Activated T-cell treated with anti-CD3 and anti-CD28 coated beads, Interleukin-2, amount 50 U/mL, for 24 hours (primary cell): Measurements from ENCODE around the gene NONO.
A peak's percentile ranks its signal among the peaks of the same experiment; 100 is the strongest.

Experiments
- DNase-seq: peaks from one replicate; pipeline ENCODE4 v3.0.0-alpha.2; 2020
- H3K27ac Mint-ChIP-seq: 2 replicates; pipeline ENCODE4 v1.8.0; 2020; ENCODE audit warnings: mild to moderate bottlenecking, mixed read lengths
- H3K27me3 Mint-ChIP-seq: 2 replicates; pipeline ENCODE4 v1.8.0; 2020; ENCODE audit warnings: mixed read lengths
- H3K36me3 Mint-ChIP-seq: 2 replicates; pipeline ENCODE4 v1.8.0; 2020; ENCODE audit warnings: low read depth, mixed read lengths
- H3K4me1 Mint-ChIP-seq: 2 replicates; pipeline ENCODE4 v1.8.0; 2020; ENCODE audit warnings: low read depth, mixed read lengths
- H3K4me3 Mint-ChIP-seq: 2 replicates; pipeline ENCODE4 v1.8.0; 2020; ENCODE audit warnings: mild to moderate bottlenecking, moderate library complexity, mixed read lengths
- H3K9me3 Mint-ChIP-seq: 2 replicates; pipeline ENCODE4 v1.8.0; 2020; ENCODE audit warnings: mixed read lengths

The NONO gene, protein sequence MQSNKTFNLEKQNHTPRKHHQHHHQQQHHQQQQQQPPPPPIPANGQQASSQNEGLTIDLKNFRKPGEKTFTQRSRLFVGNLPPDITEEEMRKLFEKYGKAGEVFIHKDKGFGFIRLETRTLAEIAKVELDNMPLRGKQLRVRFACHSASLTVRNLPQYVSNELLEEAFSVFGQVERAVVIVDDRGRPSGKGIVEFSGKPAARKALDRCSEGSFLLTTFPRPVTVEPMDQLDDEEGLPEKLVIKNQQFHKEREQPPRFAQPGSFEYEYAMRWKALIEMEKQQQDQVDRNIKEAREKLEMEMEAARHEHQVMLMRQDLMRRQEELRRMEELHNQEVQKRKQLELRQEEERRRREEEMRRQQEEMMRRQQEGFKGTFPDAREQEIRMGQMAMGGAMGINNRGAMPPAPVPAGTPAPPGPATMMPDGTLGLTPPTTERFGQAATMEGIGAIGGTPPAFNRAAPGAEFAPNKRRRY

DNA sequence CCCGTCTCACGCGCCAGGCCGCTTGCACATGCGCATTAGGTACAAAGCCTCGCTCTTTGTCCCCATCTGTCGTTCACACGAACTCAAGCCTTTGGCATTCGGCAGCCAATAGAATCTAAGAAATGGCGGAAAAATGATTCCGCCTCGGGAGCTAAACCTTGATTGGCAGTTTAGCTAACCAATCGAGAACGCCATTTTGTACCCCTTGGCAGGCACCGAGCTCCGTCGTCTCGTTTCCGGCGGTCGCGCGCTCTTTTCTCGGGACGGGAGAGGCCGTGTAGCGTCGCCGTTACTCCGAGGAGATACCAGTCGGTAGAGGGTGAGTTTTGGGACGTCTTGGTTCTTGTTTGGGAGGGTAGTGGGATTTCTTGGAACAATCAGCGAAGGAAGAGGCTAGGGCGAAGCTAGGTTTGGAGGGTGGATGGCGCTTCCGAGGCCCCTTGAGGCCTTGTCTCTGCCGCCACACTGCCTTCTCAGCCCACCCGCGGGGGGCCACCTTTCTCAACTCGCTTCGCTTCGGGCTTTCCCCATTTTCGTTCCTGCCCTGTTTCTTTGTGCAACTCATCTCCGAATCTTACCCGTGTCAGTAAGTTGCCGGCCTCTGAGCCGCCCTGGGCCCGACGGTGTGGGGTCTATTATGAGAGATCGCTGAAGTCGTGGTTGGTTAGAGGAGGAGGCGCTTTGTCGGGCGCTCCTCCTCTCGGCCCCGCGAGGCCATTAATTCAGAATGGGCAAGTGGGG lies at the start of gene NONO:
Gene NONO (plus strand): TSS at position 233 of the 741 bp plus-strand sequence. CDS start 7,003 bp downstream, outside the sequence.
- H3K36me3 Mint-ChIP-seq, result peaks cover 42% of the 10 kb centered on the region

DNA sequence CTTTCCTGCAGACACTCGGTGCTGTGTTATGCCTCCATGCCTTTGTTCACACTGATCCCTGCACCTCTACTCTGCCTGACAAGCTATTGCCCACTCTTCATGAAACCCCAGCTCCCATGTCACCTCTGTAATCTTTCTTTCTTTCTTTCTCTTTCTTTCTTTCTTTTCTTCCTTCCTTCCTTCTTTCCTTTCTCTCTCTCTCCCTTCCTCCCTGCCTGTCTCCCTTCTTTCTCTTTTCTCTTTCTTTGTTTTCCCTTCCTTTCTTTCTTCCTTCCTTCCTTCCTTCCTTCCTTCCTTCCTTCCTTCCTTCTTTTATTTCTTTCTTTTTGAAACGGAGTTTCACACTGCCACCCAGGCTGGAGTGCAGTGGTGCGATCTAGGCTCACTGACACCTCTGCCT lies 48.0 kb upstream of the NONO start:
- Mint-ChIP-seq H3K27ac (peak overlapping the region; percentile 16), H3K36me3 (peaks cover 8% of the 10 kb centered on the region), H3K9me3 (no peaks in the 10 kb centered on the region), H3K4me3 (no peak overlapping the region), H3K27me3 (peaks cover 12% of the 10 kb centered on the region), H3K4me1 (no peaks in the 10 kb centered on the region)
- DNase-seq, result no peak

More for the DNA sequence above, at the start of gene NONO:
- no peaks in the 10 kb centered on the region for H3K9me3 Mint-ChIP-seq
- DNase-seq, result peak; percentile 79
- peaks cover 12% of the 10 kb centered on the region for H3K4me1 Mint-ChIP-seq
- peak within 1 kb of the TSS; percentile 99 for H3K27ac Mint-ChIP-seq
- peak within 1 kb of the TSS; percentile 91 for H3K4me3 Mint-ChIP-seq
- H3K27me3 Mint-ChIP-seq, result peaks cover 12% of the 10 kb centered on the region

DNA sequence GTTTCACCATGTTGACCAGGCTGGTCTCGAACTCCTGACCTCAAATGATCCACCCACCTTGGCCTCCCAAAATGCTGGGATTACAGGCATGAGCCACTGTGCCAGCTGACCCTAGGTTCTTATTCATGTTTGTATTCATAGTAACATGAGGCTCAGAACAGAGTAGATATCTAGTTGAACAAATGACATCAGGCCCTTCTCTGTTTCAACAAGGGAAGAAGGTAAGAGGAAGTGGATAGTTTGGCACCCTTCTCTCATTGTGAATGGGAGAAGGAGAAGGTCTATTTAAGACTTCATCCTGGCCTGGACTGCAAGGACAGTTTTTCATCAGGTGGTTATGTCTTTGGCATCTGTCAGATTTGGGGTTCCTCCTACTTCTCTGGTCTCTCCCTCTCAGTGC lies 46.6 kb upstream of the NONO start:
- no peak overlapping the region for H3K27ac Mint-ChIP-seq
- no peaks in the 10 kb centered on the region for H3K4me1 Mint-ChIP-seq
- H3K9me3 Mint-ChIP-seq, result no peaks in the 10 kb centered on the region
- peaks cover 21% of the 10 kb centered on the region for H3K36me3 Mint-ChIP-seq
- H3K4me3 Mint-ChIP-seq, result no peak overlapping the region
- H3K27me3 Mint-ChIP-seq, result peaks cover 20% of the 10 kb centered on the region
- DNase-seq, result no peak

DNA sequence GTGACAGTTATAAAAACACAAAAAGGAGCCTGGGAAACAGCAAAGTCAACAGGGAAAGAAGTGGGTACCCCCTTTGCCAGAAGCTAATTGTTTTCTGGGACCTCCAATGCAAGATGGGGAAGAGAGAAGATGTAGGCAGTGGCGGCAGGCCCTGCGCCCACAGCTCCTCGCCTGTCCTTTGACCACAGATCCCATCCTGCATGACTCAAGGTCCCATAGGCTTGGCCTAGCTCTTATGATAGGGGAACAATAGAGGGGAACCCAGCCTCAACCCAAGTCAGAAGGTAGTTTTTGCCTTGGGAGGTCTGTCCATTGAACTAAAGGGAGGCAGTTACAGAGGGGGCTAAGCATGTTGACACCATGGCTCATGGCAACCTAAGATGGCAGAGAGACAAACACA lies 43.7 kb upstream of the NONO start:
- Mint-ChIP-seq H3K27me3 (peaks cover 25% of the 10 kb centered on the region), H3K4me1 (no peaks in the 10 kb centered on the region), H3K4me3 (no peak overlapping the region), H3K27ac (no peak overlapping the region), H3K9me3 (no peaks in the 10 kb centered on the region), H3K36me3 (peaks cover 45% of the 10 kb centered on the region)
- DNase-seq, result no peak

DNA sequence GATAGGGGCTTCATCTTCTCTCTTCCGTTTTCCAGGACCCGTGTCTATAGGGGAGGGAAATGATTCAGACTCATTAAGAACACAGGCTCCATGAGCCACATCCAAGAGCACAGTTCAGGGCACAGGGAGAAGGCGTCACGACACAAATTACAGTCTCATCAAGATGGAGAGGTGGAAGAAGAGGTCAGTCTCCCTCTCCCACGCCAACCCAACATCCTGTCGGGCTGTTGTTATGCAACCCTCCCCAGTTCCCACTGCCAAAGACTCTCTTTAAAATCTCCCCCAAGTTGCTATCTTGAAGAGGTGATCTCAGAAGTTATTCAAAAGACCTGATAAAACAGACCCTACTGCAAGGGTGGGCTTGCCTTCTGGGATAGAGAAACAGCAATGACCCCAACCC lies 42.1 kb upstream of the NONO start:
- peaks cover 58% of the 10 kb centered on the region for H3K36me3 Mint-ChIP-seq
- no peak overlapping the region for H3K27ac Mint-ChIP-seq
- H3K27me3 Mint-ChIP-seq, result peaks cover 30% of the 10 kb centered on the region
- no peaks in the 10 kb centered on the region for H3K9me3 Mint-ChIP-seq
- no peak overlapping the region for H3K4me3 Mint-ChIP-seq
- no peaks in the 10 kb centered on the region for H3K4me1 Mint-ChIP-seq
- DNase-seq, result no peak

DNA sequence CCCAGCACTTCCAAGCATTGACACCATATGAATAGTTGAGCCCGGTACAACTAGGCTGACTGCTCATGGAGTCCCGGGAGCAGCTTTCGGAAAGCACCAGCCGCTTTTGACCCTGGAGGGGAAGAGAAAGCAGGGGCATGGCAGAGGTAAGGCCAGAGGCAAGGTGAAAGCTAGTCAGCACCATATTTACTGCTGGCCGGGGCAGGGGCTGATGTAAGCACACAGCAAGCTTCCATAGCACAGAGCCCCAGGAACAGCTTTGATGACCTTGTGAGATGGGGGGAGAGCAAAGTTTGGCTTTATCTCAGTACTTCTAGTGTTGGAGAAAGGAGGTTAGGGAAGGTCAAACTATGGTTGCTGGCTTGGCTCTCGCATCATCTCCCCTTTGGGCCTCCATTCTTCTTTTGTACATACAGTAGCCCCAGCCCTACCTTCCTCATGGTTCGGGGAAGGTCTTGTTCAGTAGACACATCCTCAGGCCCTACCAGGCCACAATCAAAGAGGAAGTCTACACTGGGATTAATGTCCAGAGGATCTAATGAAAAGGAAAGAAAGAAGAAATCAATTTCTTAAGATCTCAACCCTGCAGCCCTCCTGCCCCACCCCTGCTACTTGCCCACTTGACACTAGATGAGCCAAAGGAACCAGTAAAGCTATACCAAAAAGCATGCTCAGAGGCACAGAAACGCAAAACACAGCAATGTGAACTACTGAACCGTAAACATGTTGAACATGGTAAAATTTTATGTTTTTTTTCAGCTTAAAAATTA lies 38.9 kb upstream of the NONO start:
- Mint-ChIP-seq H3K27ac (no peak overlapping the region), H3K27me3 (peaks cover 27% of the 10 kb centered on the region), H3K9me3 (no peaks in the 10 kb centered on the region), H3K4me1 (no peaks in the 10 kb centered on the region), H3K4me3 (no peak overlapping the region), H3K36me3 (peaks cover 85% of the 10 kb centered on the region)
- no peak for DNase-seq

DNA sequence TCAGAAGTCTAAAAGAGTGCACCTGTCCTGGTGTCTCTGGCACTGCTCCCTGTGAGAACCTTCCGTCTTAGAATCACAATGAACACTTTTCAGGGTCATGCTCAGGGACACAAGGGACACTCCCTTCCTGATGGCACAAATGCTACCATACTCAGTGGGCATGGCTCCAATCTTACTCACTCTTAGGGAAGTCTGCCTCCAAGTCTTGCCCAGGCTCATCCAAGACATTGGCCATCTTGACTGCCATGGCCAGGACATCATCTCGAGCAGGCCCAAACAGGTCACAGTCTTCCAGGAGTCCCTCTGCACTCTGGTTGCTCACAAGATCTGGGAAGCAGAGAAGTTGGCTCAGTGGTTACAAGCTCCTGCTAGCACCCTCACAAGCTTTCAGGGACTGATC lies 38.3 kb upstream of the NONO start:
- Mint-ChIP-seq H3K4me1 (no peaks in the 10 kb centered on the region), H3K27me3 (peaks cover 27% of the 10 kb centered on the region), H3K36me3 (peaks cover 86% of the 10 kb centered on the region), H3K9me3 (no peaks in the 10 kb centered on the region), H3K27ac (peak overlapping the region; percentile 4), H3K4me3 (no peak overlapping the region)
- no peak for DNase-seq

DNA sequence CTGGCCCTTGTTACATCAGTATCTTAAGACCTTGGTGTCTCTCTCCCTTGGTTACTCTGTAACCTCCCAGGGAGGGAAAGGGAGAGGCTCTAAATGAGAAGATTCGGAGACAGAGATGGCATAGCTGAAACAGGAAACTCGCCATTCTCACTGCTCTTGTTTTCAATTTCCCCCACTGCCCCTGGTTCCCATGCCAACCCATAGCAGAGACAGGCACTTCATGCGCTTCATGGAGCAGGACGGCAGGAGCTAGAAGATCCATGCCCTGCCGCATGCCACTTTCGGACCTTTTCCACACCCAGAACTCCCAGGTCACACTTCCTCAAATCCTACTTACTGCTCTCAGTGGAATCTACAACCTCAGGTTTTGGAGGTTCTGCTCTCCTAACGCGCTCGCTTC lies 32.6 kb upstream of the NONO start:
- Mint-ChIP-seq H3K36me3 (peaks cover 47% of the 10 kb centered on the region), H3K4me3 (peak overlapping the region; percentile 91), H3K27me3 (peaks cover 20% of the 10 kb centered on the region), H3K9me3 (no peaks in the 10 kb centered on the region), H3K27ac (peak overlapping the region; percentile 81), H3K4me1 (peaks cover 34% of the 10 kb centered on the region)
- DNase-seq, result no peak

DNA sequence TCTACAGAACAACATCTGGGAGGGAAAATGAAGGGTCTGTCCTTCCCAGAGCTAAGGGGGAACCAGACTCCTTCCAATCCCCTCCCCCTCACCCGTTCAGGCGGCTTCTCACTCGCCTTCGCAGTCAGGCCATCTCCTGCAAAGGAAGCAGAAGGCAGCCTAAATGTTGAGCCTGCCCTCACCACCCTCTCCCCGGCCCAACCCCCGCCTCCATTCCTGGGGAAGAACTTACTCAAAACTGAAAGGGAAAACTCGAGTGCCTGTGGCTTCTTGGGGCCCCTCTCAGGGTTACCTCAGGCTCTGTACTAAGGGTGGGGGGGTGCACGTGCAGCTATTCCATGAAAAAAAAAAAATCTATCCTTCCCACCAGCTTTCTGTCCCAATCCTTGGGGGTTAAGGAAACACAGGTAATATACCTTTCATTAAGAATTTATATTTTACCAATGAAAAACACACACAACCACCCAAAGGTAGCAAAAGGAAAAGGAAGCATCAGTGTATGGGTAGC lies 31.9 kb upstream of the NONO start:
- DNase-seq, result peak; percentile 58
- peak overlapping the region; percentile 91 for H3K4me3 Mint-ChIP-seq
- H3K36me3 Mint-ChIP-seq, result peaks cover 42% of the 10 kb centered on the region
- no peaks in the 10 kb centered on the region for H3K9me3 Mint-ChIP-seq
- H3K4me1 Mint-ChIP-seq, result peaks cover 35% of the 10 kb centered on the region
- H3K27ac Mint-ChIP-seq, result peak overlapping the region; percentile 81
- H3K27me3 Mint-ChIP-seq, result peaks cover 17% of the 10 kb centered on the region

DNA sequence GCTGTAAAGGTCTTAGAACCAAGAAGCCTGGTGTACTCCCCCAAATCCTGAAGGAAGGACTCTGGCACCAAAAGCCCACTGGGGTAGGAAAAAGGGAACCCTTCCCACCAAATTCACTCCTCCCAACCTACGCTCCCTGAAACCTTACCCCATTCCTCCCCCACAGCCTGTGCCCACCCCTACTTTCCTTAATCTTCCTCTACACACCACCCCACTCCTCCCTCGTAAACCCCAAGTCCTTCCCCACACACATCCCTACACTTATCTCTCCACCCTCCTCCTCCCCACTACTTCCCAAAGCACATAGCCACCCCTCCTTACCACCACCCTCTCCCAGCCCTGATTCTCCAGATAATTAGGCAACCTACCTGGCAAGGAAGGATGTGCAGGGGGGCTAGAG lies 31.2 kb upstream of the NONO start:
- Mint-ChIP-seq H3K27ac (no peak overlapping the region), H3K36me3 (peaks cover 36% of the 10 kb centered on the region), H3K27me3 (peaks cover 15% of the 10 kb centered on the region), H3K4me1 (peaks cover 35% of the 10 kb centered on the region), H3K4me3 (peak overlapping the region; percentile 91), H3K9me3 (no peaks in the 10 kb centered on the region)
- no peak for DNase-seq

DNA sequence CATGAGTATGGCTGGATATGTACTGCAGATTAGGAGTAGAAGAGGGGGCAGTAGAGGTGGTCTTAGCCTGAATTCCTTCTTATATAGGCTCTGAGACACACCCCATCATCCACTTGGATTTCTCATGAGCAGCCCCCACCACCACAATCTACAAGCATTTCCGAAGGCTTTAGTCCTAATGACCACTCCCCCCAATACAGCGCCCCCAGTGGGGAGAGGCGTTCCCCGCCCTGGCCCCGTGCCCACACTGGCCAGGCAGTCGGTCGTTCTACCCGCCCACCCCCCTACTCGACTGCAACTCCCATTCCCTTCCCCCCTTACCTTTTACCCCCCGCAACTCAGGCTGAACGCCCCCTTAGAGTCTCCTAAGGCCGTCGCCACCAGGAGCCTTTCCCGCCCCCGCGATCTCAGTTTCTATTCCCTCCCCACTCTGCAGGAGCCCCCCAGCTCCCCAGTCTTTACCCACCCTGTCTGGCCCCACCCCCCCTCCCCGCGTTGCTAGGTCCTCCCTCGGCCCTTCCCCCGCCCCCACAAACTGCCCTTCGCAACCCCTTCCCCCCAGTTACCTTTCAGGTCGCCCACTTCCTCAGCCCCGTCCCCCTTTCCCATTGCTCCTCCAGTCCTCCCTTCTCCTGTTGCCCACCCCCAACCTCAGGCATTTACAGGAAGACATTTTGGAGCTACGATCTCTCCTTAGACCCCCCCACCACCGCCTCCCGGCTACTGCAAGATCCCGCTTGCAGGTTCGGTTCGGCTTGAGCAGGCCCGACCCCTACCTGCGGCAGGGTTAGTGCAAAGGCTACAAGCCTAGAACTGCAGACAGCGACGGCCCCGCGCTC lies 30.0 kb upstream of the NONO start:
- H3K27ac Mint-ChIP-seq, result peak overlapping the region; percentile 91
- H3K9me3 Mint-ChIP-seq, result no peaks in the 10 kb centered on the region
- H3K27me3 Mint-ChIP-seq, result peaks cover 13% of the 10 kb centered on the region
- H3K4me1 Mint-ChIP-seq, result peaks cover 35% of the 10 kb centered on the region
- peak; percentile 48 for DNase-seq
- peak overlapping the region; percentile 91 for H3K4me3 Mint-ChIP-seq
- peaks cover 27% of the 10 kb centered on the region for H3K36me3 Mint-ChIP-seq

DNA sequence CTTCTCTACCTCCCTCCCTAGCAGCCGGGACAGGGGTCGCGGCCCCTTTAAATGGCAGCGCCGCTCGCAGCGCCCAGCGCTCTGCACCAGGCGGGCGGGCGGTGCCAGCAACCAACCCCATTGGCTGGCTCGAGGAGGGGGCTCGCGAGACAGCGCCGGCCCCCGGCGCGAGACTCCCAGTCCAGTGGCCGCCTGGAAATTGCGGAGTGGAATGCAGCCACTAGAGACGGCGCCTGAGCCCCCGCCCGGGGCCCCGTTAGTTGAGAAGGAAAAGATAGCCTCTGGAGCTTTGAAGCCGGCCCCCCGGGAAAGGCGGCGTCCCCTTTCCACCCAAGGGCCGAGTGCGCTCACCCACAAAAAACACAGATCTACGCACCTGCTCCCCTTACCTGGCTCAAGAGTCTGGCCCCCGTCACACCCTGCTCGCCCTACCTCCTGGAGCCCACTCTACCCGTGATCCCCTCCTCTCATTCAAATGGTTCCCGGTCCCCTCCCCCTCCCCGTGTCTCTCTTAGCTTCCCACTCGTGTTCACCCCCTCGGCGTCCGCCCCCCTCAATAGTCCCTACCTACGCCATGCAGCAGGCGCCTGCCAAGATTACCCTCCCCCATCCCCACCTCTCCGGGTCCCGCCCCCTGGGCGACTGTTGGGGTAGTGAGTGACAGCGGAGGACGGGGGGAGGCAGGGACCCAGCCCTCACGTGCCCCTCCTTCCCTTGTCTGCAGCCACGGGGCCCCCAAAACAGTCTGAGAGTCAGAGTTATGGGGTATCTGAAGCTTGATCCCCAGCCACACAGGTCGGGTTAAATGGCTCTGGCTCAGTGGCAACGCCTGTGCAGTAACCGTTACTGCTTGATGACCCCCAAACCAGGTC lies 29.1 kb upstream of the NONO start, which contains the start of gene ZMYM3:
Gene ZMYM3 (minus strand): TSS at position 49 of the 872 bp plus-strand sequence. CDS start 885 bp downstream, outside the sequence.
- Mint-ChIP-seq H3K36me3 (peaks cover 19% of the 10 kb centered on the region), H3K4me3 (peak within 1 kb of the TSS; percentile 91), H3K27ac (peak within 1 kb of the TSS; percentile 91), H3K27me3 (peaks cover 13% of the 10 kb centered on the region), H3K9me3 (no peaks in the 10 kb centered on the region), H3K4me1 (peaks cover 35% of the 10 kb centered on the region)
- peak; percentile 80 for DNase-seq

DNA sequence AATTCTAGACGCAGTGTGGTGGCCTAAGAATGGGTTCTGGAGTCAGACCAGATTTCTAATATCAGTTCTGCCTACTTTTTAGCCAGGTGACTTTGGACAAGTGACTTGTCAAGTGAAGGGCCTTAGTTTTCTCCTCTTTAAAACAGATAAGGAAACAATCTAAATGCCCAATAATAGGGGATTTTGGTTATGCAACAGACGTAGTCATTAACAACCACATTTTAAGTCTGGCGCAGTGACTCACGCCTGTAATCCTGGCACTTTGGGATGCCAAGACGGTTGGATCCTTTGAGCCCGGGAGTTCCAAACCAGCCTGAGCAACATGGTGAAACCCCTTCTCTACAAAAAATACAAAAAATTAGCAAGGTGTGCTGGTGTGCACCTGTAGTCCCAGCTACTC lies 27.4 kb upstream of the NONO start:
- DNase-seq, result no peak

More for the DNA sequence above, 27.4 kb upstream of the NONO start:
- Mint-ChIP-seq H3K9me3 (no peaks in the 10 kb centered on the region), H3K27me3 (peaks cover 11% of the 10 kb centered on the region), H3K4me3 (no peak overlapping the region), H3K36me3 (peaks cover 6% of the 10 kb centered on the region), H3K27ac (no peak overlapping the region), H3K4me1 (peaks cover 32% of the 10 kb centered on the region)
